HG02981 (cell line): ENCODE results near the gene MOSMO.

Experiments
- ATAC-seq: cut with Tn5 transposase; IDR thresholded peaks from one replicate; pipeline ENCODE4 v1.9.1; 2021; ENCODE audit warnings: mild to moderate bottlenecking, moderate library complexity; ENCODE audit not compliant: unreplicated experiment

The MOSMO gene

DNA sequence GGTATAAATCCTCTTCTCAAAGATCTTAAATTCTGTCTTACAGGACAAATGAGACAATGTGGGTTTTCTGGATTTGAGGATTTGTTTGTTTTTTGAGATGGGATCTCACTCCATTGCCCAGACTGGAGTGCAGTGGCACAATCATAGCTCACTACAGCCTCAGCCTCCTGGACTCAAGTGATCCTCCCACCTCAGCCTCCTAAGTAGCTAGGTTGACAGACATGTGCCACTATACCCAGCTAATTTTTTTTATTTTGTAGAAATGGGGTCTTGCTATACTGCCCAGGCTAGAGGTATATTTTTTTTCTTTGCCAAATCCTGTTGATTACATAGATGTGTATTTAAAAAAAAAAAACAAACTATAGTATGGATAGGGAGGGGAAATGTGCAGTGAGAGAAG, 122.6 kb downstream of the MOSMO start:
- no peak for ATAC-seq

DNA sequence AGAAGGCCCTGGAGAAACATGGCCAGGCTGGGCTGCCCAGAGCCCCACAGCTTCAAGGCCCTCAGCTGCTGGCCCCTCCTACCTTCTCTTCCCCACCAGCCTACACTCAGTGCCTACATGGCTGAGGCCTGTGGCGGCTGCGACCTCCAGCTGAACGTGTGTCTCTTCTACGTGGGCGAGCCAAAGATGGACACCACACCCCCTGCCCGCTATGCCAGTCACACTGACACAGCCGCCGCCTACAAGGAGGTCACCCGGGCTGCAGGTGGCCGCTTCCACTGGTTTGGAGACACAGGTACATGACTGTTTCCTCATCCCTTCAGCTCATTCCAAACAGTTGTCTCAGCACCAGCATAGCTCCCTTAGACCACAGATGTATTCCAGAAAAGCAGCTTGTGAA, 124.9 kb downstream of the MOSMO start:
- no peak for ATAC-seq
